Hematopoietic multipotent progenitor cell treated with erythropoietin and hydrocortisone succinate and interleukin-3 and kit ligand, for 4 days (in vitro differentiated cells): ENCODE data around the gene ZNF574.

Experiments used
- DNase-seq: peaks from one replicate; pipeline ENCODE4 v3.0.0-alpha.2; 2015

ZNF574 gene

GRCh38 chr19:42057846-42058245 is 18.1 kb upstream of the ZNF574 start:
- DNase-seq = no peak

GRCh38 chr19:42059196-42059595 is 16.8 kb upstream of the ZNF574 start:
- DNase-seq = no peak

DNA sequence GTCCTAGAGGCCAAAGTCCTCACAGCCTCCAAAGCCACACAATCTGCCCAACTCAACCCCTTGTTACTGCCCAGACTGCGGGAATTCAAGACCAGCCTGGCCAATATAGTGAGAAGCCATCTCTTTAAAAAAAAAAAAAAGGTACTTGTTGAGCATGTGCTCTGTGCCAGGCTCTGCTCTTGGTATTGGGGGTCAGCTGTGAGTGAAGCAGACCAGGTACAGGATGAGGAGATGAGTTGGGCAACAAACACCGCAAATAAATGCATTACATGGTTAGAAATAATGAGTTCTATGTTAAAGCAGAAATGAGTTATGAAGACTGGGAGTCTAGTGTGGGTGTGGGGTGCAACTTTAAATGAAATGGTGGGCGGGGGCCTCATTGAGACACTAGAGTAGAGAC is 15.8 kb upstream of the ZNF574 start:
- DNase-seq = no peak

- no peak for DNase-seq
These were observed 13.6 kb upstream of the ZNF574 start for GRCh38 chr19:42062381-42062780.

DNA sequence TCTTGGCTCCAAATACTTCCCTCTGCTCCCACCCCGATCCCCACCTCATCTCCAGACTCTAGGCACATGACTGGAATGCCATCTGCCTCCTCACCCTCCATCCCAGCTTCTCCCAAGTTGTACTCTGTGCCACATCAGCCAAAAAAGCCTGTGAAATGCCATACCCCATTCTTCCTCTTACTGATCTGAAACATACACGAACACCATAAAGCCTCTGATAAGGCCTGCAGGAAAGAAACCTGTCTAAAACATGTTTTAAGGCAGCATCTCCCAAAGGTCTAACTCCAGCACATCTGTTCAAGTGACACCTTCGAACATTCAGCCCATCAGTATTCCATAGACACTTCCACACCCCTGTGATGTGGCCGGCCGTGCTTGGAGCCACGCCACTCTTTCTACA is 11.5 kb upstream of the ZNF574 start:
- DNase-seq = no peak

- no peak for DNase-seq
These were observed 10.9 kb upstream of the ZNF574 start for GRCh38 chr19:42065051-42065450.

GRCh38 chr19:42065511-42065910 is 10.5 kb upstream of the ZNF574 start:
- DNase-seq = no peak

DNA sequence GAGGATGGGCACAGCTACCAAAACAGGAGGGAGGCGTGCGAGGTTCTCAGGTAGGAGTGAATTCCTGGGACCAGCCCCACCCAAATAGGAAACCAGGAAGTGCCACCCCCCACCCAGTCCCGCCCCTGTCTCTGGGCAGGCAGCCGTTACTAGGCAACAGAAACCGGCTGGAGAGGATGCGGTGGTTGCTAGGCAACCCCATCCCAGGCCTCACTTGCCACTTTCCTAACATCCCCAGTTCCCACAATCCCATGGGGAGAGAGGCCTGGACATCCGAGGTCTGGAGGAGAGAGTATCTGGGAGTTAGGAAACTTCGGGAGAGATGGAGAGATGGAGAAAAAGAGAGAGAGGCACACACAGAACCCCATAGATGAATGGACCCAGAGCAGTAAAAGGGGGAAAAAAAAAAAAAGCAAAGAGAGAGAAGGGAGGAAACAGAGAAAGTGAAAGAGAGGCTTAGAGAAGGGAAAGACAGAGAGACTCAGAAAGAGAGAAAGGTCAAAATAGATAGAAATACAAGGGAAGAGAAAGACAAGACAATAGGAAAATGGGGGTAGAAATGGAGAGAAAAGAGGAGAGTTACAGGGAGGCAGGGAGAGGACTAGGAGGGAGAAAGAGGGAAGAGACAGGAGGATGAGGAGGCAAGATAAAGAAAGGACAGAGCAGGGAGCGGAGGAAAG is 9.8 kb upstream of the ZNF574 start:
- DNase-seq = peak; percentile 66

DNA sequence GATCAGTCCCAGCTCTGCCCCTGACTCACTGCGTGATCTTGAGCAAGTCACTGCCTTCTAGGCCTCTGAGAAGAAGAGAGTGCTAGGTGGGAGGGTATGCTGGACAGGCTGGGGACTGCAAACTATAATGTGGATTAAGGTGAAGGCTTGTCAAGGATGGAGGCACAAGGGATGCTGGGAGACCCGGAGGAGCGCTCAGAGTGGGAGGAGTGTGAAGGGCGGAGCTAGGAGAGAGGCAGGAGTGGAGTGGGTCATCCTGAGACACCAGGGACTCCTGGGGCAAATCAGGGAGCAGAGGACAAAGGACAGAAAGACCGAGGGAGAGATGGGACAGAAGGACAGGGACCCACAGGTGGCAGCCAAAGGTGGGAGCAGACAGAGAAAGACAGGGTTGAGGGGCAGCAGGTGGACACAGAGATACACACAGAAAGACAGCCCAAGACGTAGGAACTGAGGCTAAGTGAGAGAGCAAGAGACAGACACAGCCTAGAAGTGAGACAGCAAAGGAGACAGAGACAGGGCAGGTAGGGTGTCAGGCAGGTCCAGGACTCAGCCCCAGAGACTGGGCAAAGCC is 8.6 kb upstream of the ZNF574 start:
- DNase-seq = no peak

GRCh38 chr19:42068361-42068755 is 7.6 kb upstream of the ZNF574 start:
- no peak for DNase-seq

DNA sequence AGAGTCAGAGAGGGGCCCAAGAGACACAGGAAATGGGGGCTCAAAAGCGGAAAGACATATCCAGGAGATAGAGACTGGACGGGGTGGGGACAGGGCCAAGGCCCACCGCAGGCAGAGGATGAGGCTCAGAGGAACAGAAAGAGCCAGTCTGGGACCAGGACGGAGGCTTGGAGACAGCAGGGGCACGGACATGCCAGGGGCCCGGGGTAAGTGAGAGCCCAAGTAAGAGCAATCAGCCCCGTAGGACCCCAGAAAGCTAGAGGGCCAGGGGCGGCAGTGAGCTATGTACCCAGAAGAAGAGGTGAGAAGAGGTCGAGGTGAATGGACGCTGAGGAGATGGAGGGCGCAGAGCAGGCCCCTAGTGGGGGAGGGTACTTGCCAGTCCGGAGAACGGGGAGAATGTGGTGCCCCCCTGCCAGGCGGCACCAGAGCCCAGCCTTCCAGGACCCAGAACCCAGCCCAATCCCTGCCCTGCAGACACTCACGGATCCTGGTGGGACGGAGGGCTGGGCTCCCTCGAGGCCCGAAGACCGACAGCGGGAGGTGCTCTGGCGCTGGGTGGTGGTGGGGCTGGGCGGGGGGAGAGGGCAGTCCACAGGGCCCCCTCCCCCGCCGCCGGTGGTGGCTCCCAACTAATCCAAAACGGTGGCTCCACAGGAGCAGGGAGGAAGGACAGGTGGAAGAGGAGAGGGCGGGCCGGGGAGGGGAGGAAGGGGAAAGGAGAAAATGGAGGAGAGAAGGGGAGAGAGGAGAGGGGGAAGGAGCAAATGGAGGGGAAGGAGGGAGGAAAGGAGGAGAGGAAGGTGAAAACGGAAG is 7.0 kb upstream of the ZNF574 start:
- DNase-seq = peak; percentile 76

DNA sequence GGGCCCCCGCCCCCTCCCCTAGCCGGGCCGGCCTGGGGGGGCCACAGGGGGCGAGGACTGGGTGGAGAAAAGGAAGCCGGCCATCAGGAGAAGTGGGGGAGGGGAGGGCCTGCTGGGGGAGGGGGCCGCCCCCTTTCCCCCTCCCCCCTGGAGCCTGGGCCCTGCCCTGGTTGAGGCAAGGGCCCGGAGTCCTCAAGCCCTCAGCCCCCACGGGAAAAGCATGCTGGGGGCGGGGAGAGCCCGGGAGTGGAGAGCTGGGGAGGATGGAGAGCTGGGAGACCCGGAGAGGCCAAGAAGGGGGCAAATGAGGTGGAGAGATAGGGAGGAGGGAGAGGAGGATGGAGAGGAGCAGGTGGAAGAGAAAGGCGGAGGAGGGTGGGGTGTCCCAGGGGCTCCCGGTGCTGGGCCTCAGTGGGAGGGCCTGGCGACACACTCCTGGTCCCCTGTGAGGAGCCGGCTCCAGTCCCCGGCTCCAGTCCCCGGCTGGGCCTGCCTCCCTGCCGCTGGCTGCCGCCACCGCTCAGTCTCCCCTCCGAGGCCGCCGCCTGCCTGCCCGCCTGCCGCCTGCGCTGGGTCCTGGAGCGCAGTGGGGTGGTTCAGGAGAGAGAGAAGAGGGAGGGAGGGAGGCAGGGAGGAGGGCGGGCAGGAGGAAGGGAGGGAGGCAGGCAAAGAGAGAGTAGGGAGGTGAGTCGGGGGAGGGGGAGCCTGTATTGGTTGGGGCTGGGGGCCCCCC is 6.2 kb upstream of the ZNF574 start, which contains the start of gene GRIK5:
Gene GRIK5, minus strand, starts transcription at position 588 of the 733 bp plus-strand sequence. CDS start 4,436 bp downstream, outside the sequence.
- peak; percentile 63 for DNase-seq

GRCh38 chr19:42071247-42071646 is 4.7 kb upstream of the ZNF574 start:
- DNase-seq = no peak

GRCh38 chr19:42074513-42075363 is 1.2 kb upstream of the ZNF574 start:
- DNase-seq = no peak

GRCh38 chr19:42075364-42075615 is 676 bp upstream of the ZNF574 start:
- peak; percentile 54 for DNase-seq

DNA sequence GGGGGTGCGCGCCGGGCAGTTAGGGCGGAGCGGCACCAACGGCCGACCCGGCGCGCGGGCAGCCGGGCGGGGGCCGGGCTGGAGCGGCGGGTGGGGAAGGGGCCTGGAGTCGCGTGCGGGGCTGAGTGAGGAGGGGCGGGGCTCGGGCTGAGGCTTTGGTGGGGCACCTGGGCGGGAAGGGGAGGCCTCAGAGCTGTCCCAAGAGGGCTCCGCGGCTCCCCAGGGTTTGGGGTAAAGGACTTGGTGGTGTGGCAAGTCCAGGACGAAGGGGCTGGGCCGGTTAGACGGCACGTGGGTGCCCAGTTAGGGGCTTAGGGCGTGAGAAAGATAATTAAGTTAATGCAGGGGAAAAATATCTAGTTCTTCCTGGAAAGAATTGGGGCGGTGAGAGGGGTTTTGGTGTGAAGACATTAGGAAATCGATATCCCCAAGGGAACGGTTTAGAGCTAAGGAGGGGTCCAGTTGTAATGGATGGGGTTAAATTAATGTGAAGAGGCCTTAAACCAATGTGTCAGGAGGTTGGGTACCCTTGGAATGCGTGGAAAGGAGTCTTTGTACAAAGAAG is 496 bp downstream of the ZNF574 start:
- DNase-seq = no peak

- no peak for DNase-seq
These were observed 2.1 kb downstream of the ZNF574 start for GRCh38 chr19:42078058-42078457.

DNA sequence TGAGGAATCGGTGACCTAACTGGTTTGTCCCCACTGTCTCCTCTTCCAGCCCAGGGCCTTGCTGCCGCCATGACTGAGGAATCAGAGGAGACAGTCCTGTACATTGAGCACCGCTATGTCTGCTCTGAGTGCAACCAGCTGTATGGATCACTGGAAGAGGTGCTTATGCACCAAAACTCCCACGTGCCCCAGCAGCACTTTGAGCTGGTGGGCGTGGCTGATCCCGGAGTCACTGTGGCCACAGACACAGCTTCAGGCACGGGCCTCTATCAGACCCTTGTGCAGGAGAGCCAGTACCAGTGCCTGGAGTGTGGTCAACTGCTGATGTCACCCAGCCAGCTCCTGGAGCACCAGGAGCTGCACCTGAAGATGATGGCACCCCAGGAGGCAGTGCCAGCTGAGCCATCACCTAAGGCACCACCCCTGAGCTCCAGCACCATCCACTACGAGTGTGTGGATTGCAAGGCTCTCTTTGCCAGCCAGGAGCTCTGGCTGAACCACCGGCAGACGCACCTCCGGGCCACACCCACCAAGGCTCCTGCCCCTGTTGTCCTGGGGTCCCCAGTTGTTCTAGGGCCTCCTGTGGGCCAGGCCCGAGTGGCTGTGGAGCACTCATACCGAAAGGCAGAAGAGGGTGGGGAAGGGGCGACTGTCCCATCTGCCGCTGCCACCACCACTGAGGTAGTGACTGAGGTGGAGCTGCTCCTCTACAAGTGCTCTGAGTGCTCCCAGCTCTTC is 2.7 kb downstream of the ZNF574 start:
- DNase-seq = peak; percentile 21

GRCh38 chr19:42079276-42079669 is 3.3 kb downstream of the ZNF574 start:
- no peak for DNase-seq

- no peak for DNase-seq
These were observed 4.2 kb downstream of the ZNF574 start for GRCh38 chr19:42079886-42080763.
